HG03469 (cell line): Measurements from ENCODE around the gene ATP5PO.

Source experiments
- ATAC-seq: cut with Tn5 transposase; IDR thresholded peaks from one replicate; pipeline ENCODE4 v1.9.1; 2021; ENCODE audit warnings: mild to moderate bottlenecking, moderate library complexity, moderate number of reproducible peaks; ENCODE audit not compliant: unreplicated experiment

ATP5PO gene

GRCh38 chr21:33915368-33916199, at the start of gene ATP5PO:
Gene ATP5PO, minus strand, starts transcription at chr21:33915804. Its CDS starts 41 bp downstream, at chr21:33915763.
- ATAC-seq, result peak; percentile 93

- ATAC-seq, result no peak
Measured at GRCh38 chr21:33964706-33965325, 49.2 kb upstream of the ATP5PO start.

GRCh38 chr21:33963848-33964555, 48.4 kb upstream of the ATP5PO start:
- ATAC-seq, result no peak

- ATAC-seq, result no peak
Measured at GRCh38 chr21:33962290-33962689, 46.7 kb upstream of the ATP5PO start.

GRCh38 chr21:33961061-33961460, 45.5 kb upstream of the ATP5PO start:
- no peak for ATAC-seq

GRCh38 chr21:33959680-33960079, 44.1 kb upstream of the ATP5PO start:
- ATAC-seq, result no peak

GRCh38 chr21:33954395-33954794, 38.8 kb upstream of the ATP5PO start:
- ATAC-seq, result no peak

GRCh38 chr21:33951276-33952178, 35.9 kb upstream of the ATP5PO start:
- no peak for ATAC-seq

- ATAC-seq, result no peak
Measured at GRCh38 chr21:33950431-33951079, 35.0 kb upstream of the ATP5PO start.

- no peak for ATAC-seq
Measured at GRCh38 chr21:33949516-33950430, 34.2 kb upstream of the ATP5PO start.

GRCh38 chr21:33948951-33949444, 33.4 kb upstream of the ATP5PO start:
- ATAC-seq, result no peak

GRCh38 chr21:33948096-33948950, 32.7 kb upstream of the ATP5PO start:
- ATAC-seq, result no peak

GRCh38 chr21:33947451-33948095, 32.0 kb upstream of the ATP5PO start:
- ATAC-seq, result peak; percentile 35

GRCh38 chr21:33945652-33946270, 30.2 kb upstream of the ATP5PO start:
- no peak for ATAC-seq

- ATAC-seq, result no peak
Measured at GRCh38 chr21:33944185-33944763, 28.7 kb upstream of the ATP5PO start.

- no peak for ATAC-seq
Measured at GRCh38 chr21:33943293-33943692, 27.7 kb upstream of the ATP5PO start.

- no peak for ATAC-seq
Measured at GRCh38 chr21:33942426-33942825, 26.8 kb upstream of the ATP5PO start.
